Stimulated activated CD8-positive, alpha-beta memory T cell treated with anti-CD3 and anti-CD28 coated beads, Interleukin-4, amount 100 ng/mL, for 48 hours (primary cell): Measurements from ENCODE around the gene CTLA4.

Experiments used
- DNase-seq: peaks from one replicate; pipeline ENCODE4 v3.0.0-alpha.2; 2020

CTLA4 gene

DNA sequence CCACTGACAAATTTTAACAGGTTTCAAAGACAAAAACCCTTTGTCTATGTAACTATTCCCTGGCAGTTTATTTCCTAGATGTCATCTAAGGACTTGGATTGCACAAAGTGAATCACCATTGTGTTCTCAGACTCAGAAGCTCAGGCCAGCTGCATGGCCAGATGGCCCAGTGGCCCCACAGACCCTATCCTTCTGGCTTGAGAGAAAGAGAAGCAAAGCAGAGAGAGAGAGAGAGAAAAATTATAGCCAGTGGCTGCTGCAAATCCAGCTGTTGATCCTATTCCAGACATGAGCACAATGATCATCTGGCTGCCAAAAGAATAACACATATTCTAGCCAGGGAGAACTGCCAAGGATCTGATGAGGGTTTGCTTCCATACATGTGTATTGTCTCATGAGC is 25.8 kb downstream of the CTLA4 start:
- DNase-seq, result no peak

DNA sequence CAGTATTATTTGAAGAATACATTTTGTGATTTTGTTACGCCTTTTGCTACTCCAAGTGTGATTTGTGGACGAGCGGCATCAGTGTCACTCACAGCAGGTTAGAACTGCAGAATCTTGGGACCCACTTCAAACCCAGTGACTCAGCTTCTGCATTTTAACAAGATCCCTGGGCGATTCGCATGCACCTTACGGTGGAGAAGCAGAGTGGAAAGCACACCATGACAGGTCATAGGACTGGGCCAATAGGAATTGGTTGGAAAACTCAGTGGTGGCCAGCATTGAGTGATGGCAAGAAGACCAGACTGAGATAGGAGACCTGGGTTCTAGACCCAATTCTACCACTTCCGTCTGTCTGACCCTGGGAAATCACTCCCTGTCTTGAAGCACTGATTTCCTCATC is 26.3 kb downstream of the CTLA4 start:
- no peak for DNase-seq

DNA sequence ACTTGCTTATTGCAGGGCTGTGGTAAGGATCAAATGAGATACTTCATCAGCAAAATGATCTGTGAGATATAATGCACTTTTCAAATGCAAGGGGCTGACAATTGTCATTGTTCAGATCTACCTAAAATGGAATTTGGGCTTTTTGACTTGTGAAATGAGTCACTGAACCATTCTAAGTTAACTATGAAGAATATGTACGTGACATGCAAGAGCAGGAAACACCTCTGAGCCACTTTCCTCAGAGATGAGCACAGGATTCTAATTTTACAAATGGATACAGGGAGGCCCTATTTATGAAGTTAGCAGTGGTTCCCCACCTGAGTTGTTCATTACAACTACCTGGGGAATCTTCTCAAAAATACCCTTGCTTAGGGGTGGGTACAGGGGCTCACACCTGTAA is 26.7 kb downstream of the CTLA4 start:
- no peak for DNase-seq

DNA sequence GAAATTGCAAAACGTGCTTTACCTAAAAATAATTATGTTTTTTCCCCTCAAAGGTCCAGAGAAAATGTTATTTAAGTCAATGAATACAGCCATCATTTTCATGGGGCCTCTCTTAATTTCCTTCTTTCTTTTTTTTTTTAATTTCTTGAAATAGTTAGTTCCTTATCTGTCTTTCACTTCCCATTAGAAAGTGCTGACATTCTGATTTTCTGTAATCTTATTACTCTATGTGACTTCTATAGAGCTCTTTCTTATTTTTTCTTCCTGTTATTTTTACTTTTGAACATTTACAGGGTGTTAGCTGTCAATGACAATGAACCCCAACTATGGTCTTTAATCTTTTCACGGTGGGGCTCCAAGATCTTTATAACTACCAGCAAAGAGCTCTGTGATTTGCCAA is 30.0 kb downstream of the CTLA4 start:
- no peak for DNase-seq

DNA sequence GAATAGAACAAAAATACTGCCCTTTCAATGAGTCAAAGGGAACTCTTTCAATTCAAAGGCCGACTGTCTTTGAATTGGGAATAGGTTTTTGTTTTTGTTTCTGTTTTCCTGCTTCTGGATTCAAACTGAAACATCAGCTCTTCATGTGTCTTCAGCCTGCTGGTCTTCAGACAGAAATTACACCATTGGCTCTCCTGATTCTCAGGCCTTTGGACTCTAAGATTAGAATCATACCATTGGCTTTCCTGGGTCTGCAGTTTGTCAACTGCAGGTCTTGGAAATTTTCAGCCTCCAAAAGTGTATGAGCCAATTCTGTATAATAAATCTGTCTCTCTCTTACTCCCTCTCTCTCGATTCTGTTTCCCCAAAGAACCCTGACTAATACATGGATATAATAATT is 31.1 kb downstream of the CTLA4 start:
- DNase-seq, result no peak

DNA sequence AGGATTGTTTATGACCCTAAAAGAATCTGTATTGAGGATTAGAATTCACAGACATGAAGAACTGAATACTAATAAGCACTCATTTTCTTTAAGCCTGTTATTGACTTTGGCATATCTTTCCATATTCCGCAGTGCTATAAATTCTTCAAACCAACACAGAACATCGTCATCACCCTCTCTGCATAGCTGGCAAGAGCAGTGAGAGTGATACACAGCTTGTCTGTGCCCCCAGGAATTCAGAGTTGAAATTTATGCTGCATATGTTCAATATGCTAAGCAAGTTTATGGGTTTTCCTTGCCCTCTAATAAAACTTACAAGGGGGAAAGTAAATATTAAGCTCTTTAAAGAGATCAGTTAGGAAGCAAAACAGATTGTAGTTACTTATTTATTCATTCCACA is 32.7 kb downstream of the CTLA4 start:
- no peak for DNase-seq

DNA sequence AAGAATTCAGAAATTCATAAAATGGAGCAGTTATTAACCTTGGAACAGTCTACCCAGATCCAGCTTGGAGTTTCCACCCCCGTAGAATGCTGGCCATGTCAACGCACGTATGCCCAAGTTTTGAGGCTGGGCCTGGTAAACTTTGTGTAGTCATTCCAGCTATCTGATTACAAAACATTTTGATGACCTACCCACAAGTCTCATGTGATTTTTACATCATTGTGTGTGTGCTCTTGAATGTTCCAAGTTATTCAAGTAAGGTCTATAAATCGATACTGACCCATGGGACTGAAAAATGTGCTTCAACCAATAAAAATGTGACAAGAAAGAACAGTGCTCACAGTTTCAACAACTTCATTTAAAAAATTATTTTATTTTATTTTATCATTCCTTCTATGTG is 36.5 kb downstream of the CTLA4 start:
- no peak for DNase-seq

DNA sequence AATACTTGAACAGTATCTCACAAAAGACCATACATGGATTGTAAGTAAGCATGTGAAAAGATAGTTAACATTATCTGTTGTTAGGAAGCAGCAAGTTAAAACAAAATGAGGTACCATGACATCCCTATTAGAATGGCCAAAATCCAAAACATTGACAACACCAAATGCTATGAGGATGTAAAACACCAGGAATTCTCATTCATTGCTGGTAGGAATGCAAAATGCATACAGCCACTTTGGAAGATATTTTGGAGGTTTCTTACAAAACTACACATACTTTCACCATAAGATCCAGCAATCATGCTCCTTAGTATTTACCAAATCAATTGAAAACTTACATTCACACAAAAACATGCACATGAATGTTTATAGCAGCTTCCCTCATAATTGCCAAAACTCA is 38.1 kb downstream of the CTLA4 start:
- no peak for DNase-seq

DNA sequence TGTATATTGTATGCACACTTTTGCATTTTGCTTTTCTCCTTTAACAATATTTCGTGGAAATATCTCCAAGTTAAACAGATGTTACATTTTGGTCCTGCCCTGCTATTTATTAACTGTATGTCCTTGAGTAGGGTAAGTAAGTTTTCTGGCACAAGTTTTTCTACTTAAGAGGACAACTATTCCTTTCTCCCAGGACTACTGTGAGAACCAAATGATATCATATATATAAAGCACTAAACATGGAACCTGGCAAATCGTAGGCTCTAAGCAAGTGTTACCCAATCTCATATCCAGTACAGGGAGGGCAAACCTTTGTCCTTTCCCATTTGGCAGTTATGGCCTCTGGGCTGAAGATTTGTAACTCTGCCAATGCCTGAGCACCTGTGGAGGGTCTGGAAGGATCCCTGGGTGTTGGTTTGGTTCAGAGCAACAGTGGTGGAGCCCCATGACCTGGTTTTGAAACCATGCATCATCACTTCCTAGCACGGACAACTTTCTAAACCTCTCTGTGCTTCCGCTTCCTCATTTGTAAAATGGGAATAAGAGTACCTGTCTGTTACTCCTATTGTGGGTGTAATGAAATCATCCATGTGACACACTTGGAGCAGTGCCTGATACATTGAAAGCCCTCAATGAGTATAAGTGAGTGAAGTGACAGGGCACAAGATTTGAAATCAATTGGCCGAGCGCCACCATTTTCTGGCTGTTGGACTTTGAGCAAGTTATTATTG is 40.7 kb downstream of the CTLA4 start:
- no peak for DNase-seq

DNA sequence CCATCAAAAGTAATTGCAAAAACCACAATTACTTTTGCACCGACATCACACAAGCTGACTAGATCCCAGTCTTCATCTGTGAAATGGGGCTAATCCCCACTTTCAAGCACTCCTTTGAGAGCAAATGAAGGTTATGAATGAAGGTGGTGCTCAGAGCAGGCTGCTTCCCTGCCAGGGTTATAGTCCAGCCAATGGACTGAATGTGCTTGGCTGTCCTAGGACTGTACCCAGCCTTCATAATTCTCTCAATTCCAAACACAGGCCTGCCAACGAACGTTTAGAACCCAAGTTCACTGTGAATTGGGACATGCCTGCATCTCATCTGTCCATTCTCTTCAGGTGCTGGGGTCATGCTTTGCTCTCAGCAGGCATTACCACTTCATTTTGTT is 41.2 kb downstream of the CTLA4 start:
- no peak for DNase-seq

DNA sequence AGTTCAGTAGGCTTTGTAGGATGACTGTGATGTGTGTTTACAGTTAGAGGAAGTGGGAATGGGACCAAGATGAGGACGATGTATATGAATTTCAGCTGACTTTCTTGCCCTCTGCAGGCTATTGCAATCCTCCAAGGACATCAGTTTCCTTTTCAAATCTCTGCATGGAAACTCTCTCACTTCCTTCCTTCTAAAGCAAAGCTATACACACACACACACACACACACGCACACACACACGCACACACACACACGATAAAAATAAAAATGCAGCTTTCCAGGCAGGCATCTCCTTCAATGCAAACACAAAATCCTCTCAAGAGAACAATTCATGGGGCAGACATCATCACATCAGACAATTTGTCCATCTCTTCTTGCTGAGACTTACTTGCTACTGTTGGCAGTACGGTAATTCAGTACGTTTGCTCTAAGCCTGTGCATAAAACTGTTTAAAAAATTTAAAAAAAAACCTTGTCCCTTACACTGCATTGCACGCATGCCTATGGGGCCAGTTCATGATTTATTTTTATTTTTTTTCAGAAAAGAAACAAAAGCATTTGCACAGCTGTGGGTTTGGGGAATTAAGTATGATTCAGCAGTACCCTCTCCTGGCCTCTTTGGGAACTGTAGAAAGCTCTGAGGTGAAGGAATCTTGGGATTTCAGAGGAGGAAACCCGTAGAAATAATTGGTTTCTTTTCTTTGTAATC is 41.8 kb downstream of the CTLA4 start:
- no peak for DNase-seq

DNA sequence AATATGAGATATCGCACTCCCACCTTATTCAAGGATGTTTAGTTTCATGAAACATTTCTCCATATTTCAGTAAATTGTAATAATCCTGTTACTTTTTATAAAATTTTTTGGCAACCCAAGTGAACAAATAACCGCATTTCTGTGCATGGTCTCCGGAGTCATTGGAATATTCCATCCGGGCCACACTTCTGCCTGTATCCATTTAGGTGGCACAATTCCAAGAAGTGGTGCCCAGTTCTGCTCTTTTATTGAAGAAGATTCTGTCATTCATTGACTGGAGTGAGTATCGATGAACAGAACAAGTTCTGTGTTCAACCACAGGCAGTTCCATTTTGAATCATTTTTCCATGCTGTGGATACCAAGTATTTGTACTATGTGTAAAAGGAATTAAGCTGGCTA is 42.4 kb downstream of the CTLA4 start:
- DNase-seq, result no peak

DNA sequence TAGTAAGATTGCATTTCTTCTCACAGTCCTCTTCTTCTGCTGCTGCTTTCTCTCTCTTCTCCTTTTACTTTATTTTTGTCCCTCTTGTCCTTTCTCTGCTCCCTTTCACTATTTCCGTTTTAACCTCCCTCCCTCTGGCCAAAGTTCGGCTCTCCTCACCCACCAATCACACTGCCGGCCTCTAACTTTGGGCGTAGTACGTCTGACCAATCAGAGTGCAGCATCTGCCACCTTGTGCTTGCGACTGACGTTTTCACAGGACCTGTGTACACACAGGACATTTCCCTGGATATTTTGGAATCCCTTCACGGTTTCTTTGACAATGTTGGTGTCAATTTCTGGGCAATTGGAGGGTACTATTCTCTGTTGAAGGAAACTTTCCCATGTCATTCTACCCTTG is 46.4 kb downstream of the CTLA4 start:
- no peak for DNase-seq

DNA sequence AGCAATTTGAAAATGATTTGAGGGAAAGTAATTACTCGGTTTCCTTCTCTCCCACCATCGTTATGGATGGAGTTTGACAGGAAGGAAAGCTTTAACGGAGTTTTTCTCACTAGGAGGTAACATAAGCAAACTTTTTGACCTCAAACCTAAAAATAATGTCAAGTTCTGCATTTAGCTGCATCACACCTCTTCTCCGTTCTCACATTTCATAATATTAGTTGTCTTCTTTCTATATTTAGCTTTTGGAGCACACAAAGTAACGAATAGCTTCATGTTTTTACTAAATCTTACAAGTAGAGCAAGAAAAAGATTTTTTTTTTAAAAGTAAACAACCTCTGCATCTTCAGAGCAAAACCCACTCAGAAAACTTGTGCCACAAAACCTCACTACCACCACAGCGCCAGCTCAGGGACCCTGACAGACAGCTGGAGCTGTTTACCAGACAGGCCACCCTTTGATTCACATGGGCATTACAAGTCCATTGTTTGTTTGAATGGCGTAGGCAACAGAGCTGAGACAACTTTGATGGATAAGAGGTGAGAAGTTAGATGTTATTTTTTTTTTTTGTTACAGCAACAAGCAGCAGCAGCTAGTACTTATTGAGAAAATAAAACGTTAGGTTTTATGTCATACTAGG is 47.1 kb downstream of the CTLA4 start:
- DNase-seq, result no peak

DNA sequence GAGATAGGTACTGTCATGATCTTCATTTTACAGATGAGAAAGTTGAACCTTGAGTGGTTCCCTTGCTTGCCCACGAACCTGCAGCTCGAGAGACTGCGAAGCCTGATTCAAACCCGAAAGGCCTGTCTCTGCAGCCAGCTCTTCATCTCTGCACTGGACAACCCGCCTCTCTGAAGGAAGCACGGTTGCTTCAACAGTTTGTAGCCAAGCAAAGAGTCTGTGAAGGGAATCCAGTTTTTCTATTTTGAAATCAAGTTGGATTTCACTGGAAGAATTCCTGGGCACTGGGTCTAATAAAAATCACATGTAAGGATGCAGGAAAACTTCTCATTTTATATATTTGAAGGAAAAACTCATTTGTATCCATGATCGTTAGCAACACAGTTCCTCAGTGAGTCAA is 47.7 kb downstream of the CTLA4 start:
- DNase-seq, result no peak

DNA sequence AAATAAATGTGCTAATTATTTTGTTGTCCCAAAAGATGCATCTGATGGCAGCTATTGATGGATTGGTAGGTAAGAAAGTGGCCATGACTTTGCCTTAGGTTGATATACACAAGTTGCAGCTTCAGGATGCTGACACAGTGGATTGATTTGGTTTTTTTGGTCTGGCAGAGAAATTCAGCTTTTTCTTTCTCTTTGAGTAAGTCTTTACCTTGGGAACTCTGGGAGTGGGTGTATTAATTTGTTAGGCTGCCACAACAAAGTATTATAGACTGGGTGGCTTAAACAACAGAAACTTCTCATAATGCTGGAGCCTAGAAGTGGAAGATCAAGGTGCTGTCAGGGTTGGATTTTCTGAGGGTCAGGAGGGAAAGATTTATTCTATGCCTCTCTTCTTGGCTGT is 49.2 kb downstream of the CTLA4 start:
- DNase-seq, result no peak

DNA sequence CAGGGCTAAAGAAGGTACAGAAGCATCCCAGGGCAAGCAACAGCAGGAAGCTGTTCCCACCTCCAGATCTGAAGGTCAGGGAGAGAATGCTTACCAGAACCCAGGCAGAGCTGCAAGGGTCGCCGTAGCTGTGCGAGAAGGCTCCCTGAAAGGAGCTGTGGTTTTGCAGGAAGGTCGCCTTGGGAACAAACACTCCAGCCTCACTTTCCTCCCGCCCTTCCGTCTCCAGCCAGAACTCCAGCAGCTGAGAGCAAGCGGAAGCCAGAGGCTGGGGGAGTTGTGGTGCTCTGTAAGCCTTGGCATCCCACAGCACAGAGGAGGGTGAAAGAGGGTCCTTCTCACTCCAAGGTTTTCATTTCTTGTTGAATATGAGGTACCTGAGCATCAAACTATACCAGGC is 50.7 kb downstream of the CTLA4 start:
- DNase-seq, result no peak

DNA sequence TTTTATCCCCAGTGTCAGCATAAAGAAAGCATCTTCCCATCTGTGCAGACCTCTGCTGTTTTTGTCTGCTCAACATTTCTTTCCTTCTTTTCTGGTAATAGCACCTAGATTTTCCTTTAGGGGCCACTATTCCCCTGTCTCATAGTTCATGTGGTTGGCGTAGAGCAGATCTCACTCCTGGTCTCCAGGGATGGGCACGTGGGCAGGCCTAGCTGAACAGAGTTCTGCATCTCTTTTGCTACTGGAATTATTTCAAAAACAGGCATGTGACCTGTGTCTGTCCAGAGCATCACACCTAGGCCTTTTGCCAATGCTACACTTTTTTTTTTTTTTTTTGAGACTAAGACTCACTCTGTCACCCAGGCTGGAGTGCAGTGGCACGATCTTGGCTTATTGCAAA is 51.3 kb downstream of the CTLA4 start:
- no peak for DNase-seq
